Kidney epithelial cell (primary cell): ENCODE data around the gene DRGX. TPM values are rescaled to one million over a fixed set of nuclear protein-coding genes. Genes with fewer than 3 reads are reported as not detected.

ENCODE experiments used
- DNase-seq: peaks from one replicate; pipeline ENCODE4 v3.0.0-alpha.2; 2010; ENCODE audit warnings: low read depth
- H3K27me3 ChIP-seq: 2 replicates; pipeline ENCODE4 v1.6.0; 2011; ENCODE audit warnings: low read length; ENCODE audit not compliant: control insufficient read depth, insufficient read depth
- H3K36me3 ChIP-seq: 2 replicates; pipeline ENCODE4 v1.5.1; 2011; ENCODE audit warnings: low read length; ENCODE audit not compliant: control insufficient read depth, insufficient read depth
- H3K4me3 ChIP-seq: 2 replicates; pipeline ENCODE4 v1.5.1; 2011; ENCODE audit warnings: low read depth, mild to moderate bottlenecking, control low read depth, low read length
- total RNA-seq: library from RNA; depleted of rRNA; stranded (reverse); fragments of >200 nt; gene quantifications from 2 replicates; pipeline ENCODE4 v1.2.3, GENCODE V29; 2015
- TF ChIP-seq, protein P1 (sequence below): IDR thresholded peaks from 2 replicates; pipeline ENCODE4 v1.5.1; 2011; ENCODE audit warnings: mild to moderate bottlenecking, moderate library complexity, low read length, control low read depth, inconsistent platforms; ENCODE audit not compliant: insufficient read depth, poor library complexity, severe bottlenecking

DRGX gene
- total RNA-seq, 1 donor from 2014 or later = not detected

DNA sequence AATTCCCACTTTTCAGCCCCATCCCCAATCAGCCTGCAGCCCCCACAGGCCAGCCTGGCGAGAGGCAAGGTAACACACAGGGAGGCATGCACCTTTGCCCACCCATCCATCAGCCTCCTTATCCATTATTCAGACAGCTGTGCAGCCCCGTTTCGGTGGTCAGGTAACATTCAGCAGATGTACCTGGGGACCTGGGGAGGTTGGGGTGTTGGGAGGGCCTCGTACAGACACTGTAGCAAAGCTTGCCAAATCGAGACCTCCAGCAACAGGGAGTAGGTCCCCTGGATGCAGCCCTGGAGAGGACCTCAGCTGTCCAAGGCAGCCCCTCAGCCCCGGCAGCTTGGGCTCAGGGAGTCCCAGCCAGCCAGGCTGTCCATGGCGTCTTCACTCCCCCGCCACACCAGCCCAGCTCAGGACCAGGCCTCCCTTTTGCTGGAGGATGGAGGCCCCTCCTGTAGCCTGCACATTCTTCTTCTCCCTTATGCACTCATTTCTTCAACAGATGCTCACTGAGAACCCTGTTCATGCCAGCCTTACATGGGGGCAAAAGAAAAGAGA lies 8.5 kb upstream of the DRGX start:
- Histone ChIP-seq H3K27me3 (peaks cover 21% of the 10 kb centered on the region), H3K36me3 (no peaks in the 10 kb centered on the region), H3K4me3 (no peak overlapping the region)
- TF ChIP-seq, protein P1, sequence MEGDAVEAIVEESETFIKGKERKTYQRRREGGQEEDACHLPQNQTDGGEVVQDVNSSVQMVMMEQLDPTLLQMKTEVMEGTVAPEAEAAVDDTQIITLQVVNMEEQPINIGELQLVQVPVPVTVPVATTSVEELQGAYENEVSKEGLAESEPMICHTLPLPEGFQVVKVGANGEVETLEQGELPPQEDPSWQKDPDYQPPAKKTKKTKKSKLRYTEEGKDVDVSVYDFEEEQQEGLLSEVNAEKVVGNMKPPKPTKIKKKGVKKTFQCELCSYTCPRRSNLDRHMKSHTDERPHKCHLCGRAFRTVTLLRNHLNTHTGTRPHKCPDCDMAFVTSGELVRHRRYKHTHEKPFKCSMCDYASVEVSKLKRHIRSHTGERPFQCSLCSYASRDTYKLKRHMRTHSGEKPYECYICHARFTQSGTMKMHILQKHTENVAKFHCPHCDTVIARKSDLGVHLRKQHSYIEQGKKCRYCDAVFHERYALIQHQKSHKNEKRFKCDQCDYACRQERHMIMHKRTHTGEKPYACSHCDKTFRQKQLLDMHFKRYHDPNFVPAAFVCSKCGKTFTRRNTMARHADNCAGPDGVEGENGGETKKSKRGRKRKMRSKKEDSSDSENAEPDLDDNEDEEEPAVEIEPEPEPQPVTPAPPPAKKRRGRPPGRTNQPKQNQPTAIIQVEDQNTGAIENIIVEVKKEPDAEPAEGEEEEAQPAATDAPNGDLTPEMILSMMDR = no peak
- no peak for DNase-seq

DNA sequence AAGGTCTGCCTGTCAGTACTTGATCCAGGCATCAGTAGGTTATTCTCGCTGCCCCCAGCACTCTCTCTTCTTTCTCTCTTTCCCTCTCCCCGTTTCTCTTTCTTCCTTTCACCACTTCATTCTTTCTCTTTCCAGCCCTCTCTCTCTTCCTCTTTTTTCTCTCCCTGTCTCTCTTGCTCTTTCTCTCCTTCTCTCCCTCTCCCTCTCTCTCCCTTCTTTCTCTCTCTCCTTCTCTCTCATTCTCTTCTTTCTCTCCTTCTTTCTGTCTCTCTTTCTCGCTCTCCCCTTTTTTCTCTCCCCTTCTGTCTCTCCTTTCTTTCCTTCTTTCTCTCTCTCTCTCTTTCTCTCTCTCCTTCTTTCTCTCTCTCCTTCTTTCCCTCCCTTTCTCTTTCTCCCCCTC lies 7.5 kb upstream of the DRGX start:
- DNase-seq = no peak
- Histone ChIP-seq H3K4me3 (no peak overlapping the region), H3K36me3 (no peaks in the 10 kb centered on the region), H3K27me3 (peaks cover 25% of the 10 kb centered on the region)
- TF ChIP-seq, protein P1 = no peak

DNA sequence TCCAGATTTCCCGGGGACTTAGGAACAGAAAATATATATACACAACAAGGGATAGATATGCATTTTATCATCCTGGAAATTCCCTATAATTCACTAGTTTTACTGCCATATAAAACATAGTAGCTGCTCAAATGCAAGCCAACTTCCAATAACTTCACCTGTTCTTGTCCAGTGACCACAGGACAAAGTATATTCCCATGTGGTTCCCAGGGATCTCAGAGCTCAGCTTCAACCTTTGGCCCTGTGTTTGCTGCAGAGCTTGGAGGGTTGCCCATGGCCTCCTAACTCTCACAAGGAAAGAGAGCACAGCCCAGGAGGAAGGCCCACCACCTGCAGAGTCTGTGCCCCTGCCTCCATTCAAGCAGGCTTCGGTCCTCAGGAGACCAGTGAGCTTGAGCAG lies 4.5 kb upstream of the DRGX start:
- H3K27me3 ChIP-seq = peaks cover 50% of the 10 kb centered on the region
- TF ChIP-seq, protein P1 = no peak
- no peak for DNase-seq
- H3K4me3 ChIP-seq = no peak overlapping the region
- H3K36me3 ChIP-seq = no peaks in the 10 kb centered on the region

DNA sequence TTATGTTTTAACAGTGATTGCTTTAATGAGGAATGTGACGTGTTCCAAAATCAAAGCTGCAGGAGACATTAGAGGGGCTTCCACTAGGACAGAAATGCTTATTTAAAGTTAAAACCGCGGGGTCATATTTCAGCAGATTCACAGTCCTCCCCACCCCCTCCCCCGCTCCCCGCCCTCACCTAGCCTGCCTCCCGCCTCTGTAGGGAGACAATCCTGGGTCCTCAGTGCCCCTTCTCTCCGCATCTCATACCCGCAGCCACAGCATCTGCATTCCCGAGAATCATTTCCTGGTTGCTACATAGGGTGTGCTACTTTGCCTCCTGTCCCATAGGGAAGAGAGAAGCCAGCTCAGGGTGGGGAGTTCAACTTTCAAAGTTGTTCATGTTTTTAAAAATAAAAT lies 3.1 kb upstream of the DRGX start:
- no peak for DNase-seq
- Histone ChIP-seq H3K36me3 (no peaks in the 10 kb centered on the region), H3K27me3 (peaks cover 57% of the 10 kb centered on the region), H3K4me3 (no peak overlapping the region)
- TF ChIP-seq, protein P1 = no peak

DNA sequence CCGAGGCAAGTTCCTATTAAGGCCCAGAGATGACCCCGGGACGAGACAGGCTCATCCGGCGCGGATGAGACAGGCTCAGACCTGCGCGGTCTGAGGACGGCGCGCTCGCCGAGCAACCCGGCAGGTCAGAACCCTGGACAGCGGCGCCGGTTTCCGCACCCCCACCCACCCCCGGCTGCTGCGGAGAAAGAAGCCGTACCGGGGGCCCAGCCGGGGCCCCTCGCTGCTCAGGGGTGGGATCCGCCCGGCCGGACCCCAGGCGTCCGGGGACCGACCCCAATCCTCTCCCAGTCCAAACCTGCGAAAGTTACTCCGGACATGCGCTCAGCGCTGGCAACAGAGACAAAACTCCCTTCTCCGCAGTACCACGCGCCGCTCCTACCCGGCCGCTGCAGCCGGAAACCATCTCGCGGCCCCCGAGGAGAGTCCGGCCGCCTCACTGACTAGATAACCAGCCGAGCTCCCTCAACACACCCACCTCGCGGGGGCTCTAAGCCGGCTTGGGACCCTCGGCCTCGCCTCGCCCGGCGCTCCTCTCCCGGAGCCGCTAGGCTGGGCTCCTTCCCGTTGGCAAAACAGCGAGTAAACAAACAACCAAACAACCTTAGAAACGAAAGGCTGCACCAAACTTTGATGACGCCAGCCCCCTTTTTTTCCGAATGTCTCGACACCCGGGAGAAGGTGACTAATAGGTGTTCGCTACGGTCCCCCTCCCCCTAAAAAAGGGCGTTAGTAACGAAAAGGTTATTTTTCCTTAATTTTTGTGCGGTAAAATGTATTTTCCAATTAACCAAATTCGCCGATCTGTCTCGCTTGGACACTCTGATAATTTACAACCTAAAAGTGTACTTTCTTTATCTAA lies 2.3 kb upstream of the DRGX start:
- no peak for DNase-seq
- Histone ChIP-seq H3K27me3 (peaks cover 60% of the 10 kb centered on the region), H3K36me3 (no peaks in the 10 kb centered on the region), H3K4me3 (peak overlapping the region; percentile 10)
- TF ChIP-seq, protein P1 = no peak
